IgD-negative memory B cell (primary cell): ENCODE data around the gene FAP. TPM values are rescaled to one million over a fixed set of nuclear protein-coding genes. Genes with fewer than 3 reads are reported as not detected.

Experiments used
- H3K27ac Mint-ChIP-seq, 3 donors: one replicate each; pipeline ENCODE4 v1.8.0; 2020 to 2022; ENCODE audit warnings: mild to moderate bottlenecking in 3 of 3, mixed read lengths in 3 of 3, moderate library complexity in 1 of 3
- H3K27me3 Mint-ChIP-seq: one replicate; pipeline ENCODE4 v1.8.0; 2021; ENCODE audit warnings: mixed read lengths
- H3K36me3 Mint-ChIP-seq: one replicate; pipeline ENCODE4 v1.8.0; 2020; ENCODE audit warnings: mild to moderate bottlenecking, mixed read lengths
- H3K4me1 Mint-ChIP-seq, 3 donors: one replicate each; pipeline ENCODE4 v1.8.0; 2020 to 2022; ENCODE audit warnings: mixed read lengths in 3 of 3, mild to moderate bottlenecking in 1 of 3
- H3K4me3 Mint-ChIP-seq, 4 donors: one replicate each; pipeline ENCODE4 v1.8.0; 2020 to 2022; ENCODE audit warnings: mild to moderate bottlenecking in 4 of 4, mixed read lengths in 4 of 4, moderate library complexity in 3 of 4
- H3K9me3 Mint-ChIP-seq, 3 donors: one replicate each; pipeline ENCODE4 v1.8.0; 2020 to 2021; ENCODE audit warnings: mixed read lengths in 3 of 3, mild to moderate bottlenecking in 1 of 3
- polyA plus RNA-seq: library from polyadenylated mRNA; unstranded; fragments of 300-500 nt; fragmentation: Illumina TruSeq; gene quantifications from one replicate; pipeline ENCODE4 v1.2.3, GENCODE V29; 2021

Gene FAP
- polyA plus RNA-seq, 1 donor from 2014 or later = not detected

DNA sequence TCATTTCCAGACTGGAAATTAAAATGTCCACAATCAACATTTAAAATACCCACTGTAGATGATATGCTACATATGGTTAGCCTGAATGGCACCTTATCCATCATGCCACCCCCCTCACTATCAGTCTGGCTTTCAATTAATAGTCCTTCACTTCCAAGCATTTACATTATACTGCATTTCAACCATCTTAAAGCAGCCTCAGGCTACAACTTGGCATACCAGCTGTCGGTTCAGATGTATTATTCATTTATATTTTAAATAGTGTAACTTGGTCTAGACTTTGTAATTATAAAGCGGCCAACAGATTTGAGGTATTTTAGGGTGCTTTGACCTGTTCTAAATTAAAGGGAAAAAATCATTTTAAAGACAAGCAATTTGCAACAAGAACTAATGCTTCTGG, 93.8 kb downstream of the FAP start:
- Mint-ChIP-seq H3K36me3 (no peaks in the 10 kb centered on the region), H3K9me3 (no peaks in the 10 kb centered on the region), H3K4me3 (no peak overlapping the region), H3K27me3 (peaks cover 8% of the 10 kb centered on the region), H3K27ac (no peak overlapping the region), H3K4me1 (peaks cover 0 to 1% (median 0%) of the 10 kb centered on the region in 3 donors)

DNA sequence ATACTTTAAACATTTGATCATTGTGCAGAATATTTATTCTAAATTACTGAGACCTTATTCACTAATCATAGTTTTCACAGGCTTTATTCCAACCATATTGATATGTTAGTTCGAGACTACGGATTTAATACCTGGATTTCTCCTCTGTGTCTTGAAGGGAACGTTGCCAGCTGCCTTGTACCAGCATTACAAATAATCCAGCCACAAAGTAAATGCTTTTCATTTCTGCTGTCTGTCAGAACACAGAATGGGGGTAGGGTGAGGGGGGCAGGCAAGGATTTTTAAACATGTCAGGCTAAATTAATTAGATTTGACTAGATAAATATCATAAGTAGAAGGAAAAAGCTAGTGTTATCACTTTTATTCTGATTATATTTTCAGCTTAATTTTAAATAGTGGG, 94.3 kb downstream of the FAP start:
- Mint-ChIP-seq H3K27me3 (peaks cover 10% of the 10 kb centered on the region), H3K27ac (no peak overlapping the region), H3K4me1 (peaks cover 0 to 1% (median 0%) of the 10 kb centered on the region in 3 donors), H3K36me3 (no peaks in the 10 kb centered on the region), H3K9me3 (no peaks in the 10 kb centered on the region), H3K4me3 (no peak overlapping the region)

DNA sequence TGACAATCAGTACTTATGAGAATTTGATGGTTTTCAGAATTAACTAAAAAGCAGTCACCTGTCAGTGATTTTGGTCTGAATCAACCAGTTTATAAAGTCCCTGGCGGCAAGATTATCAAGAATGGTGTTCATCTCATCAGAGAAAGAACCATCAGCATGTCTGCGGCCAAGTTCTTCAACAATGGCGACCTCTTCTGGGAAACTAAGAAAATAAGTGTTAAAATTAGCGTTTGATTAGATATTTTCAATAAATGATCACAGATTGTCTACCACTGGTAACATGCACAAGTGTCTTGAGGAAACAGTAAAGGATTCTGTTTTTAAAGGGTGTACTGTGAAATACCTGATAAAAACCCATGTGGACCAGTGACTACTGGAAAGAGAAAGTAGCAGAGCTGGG, 99.3 kb downstream of the FAP start:
- Mint-ChIP-seq H3K27ac (no peak overlapping the region), H3K4me3 (no peak overlapping the region), H3K4me1 (no peaks in the 10 kb centered on the region), H3K9me3 (peaks cover 0 to 1% (median 0%) of the 10 kb centered on the region in 3 donors), H3K27me3 (peaks cover 10% of the 10 kb centered on the region), H3K36me3 (no peaks in the 10 kb centered on the region)

DNA sequence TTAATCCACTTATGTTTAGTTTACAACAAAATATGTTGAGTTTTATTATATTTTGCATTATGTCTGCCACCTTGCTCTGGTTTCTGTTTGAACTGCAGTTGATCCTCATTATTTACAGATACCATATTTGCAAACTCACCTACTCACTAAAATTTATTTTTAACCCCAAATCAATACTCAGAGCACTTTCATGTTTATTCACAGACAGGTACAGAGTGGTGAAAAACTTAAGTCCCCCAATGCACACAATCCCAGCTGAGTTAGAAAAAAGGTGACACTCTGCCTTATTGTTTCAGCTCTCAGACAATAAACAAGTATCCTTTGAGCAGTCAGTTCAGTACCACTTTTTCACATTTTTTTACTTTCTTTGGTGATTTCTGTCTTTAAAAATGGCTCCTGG, 104.9 kb downstream of the FAP start:
- H3K27me3 Mint-ChIP-seq = peaks cover 5% of the 10 kb centered on the region
- H3K9me3 Mint-ChIP-seq = peaks cover 0 to 1% (median 0%) of the 10 kb centered on the region in 3 donors
- H3K4me3 Mint-ChIP-seq = no peak overlapping the region
- H3K27ac Mint-ChIP-seq = peak overlapping the region in 1 of 3 donors; percentile 86
- H3K36me3 Mint-ChIP-seq = no peaks in the 10 kb centered on the region
- no peaks in the 10 kb centered on the region for H3K4me1 Mint-ChIP-seq

DNA sequence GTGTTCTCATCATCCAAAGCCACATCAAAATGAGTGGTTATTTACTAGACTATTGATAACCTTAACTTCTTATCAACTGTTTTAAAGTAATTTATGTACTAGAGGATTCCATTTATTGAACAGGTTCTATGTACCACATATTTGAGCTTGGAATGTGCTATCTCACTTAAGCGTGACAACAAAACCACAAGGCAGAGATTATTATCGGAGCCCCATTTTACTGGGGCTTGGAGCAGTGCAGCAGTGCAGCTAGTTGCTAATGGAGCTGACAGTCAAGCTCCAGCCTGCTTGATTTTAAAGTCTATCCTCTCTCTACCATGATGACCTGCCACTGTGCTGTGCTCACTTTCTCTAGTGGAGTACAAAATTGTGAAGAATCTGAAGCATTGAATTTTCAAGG, 115.8 kb downstream of the FAP start:
- H3K36me3 Mint-ChIP-seq = no peaks in the 10 kb centered on the region

DNA sequence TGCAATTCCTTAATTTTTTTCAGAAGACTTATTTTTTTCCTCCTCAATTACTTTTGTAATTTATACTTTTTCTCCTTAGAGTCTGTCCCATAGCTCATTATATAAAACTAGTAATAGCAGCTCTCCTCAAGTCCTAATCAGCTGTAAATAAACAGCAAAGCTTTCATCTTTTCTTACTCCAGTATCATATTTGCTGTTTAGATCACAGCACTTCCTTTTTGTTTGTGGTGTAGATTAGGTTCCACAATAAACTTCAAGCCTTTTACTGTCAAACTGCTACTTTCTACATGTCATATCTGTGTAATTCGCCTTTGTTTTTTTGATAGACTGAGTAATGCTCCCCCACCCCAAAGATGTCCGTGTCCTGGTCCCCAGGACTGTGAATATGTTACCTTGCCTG, 116.7 kb downstream of the FAP start:
- H3K27ac Mint-ChIP-seq = peak overlapping the region in 2 of 3 donors; percentile 5 to 24
- no peak overlapping the region for H3K4me3 Mint-ChIP-seq
- H3K4me1 Mint-ChIP-seq = peaks cover 10 to 12% (median 12%) of the 10 kb centered on the region in 3 donors
- no peaks in the 10 kb centered on the region for H3K9me3 Mint-ChIP-seq
- H3K27me3 Mint-ChIP-seq = no peaks in the 10 kb centered on the region
- H3K36me3 Mint-ChIP-seq = no peaks in the 10 kb centered on the region

More for the DNA sequence above, 115.8 kb downstream of the FAP start:
- H3K27me3 Mint-ChIP-seq = no peaks in the 10 kb centered on the region
- H3K27ac Mint-ChIP-seq = no peak overlapping the region
- H3K9me3 Mint-ChIP-seq = no peaks in the 10 kb centered on the region
- peaks cover 10 to 12% (median 12%) of the 10 kb centered on the region in 3 donors for H3K4me1 Mint-ChIP-seq
- no peak overlapping the region for H3K4me3 Mint-ChIP-seq

DNA sequence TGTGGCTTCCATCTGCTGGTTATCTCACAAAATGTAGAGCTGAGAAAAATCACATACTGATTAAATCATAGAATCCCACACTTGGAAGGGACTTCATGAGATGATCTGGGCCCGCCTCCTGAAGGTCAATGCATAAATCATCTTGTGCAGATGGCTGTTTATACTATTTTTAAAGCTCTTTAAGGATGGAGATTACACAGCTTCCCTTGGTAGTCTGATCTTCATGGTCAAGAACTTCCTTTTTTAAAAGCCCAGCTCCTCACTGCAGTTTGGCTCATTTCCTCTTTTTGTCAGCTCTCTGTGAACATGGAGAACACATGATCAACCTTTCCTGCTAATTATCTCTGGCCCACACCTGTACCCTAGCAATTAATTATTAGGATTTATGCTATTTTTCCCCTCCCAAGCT, 117.1 kb downstream of the FAP start:
- H3K36me3 Mint-ChIP-seq = no peaks in the 10 kb centered on the region
- H3K4me1 Mint-ChIP-seq = peaks cover 10 to 12% (median 12%) of the 10 kb centered on the region in 3 donors
- H3K27me3 Mint-ChIP-seq = no peaks in the 10 kb centered on the region
- no peak overlapping the region for H3K4me3 Mint-ChIP-seq
- H3K9me3 Mint-ChIP-seq = no peaks in the 10 kb centered on the region
- peak overlapping the region in 2 of 3 donors; percentile 5 to 24 for H3K27ac Mint-ChIP-seq

DNA sequence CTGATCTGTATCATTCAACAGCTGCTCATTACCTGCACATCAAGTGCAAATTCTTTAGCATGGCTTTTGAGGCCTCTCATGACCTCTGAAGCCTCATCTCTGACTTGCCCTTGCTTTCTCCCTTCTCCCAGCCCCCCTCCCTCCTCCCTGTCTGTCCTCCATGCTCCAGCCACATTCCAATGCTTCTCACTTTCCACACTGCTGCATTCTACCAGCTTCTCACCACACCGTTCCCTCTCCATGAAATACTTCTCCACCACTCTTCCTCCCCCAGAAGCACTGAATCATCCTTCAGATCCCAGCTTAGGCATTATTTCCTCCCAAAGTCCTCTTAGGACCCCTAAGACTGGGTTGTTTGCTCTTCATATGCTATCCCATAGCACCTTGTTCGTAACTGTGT, 118.1 kb downstream of the FAP start:
- Mint-ChIP-seq H3K4me1 (peaks cover 10 to 12% (median 12%) of the 10 kb centered on the region in 3 donors), H3K9me3 (no peaks in the 10 kb centered on the region), H3K27me3 (no peaks in the 10 kb centered on the region), H3K36me3 (no peaks in the 10 kb centered on the region), H3K4me3 (no peak overlapping the region), H3K27ac (no peak overlapping the region)

DNA sequence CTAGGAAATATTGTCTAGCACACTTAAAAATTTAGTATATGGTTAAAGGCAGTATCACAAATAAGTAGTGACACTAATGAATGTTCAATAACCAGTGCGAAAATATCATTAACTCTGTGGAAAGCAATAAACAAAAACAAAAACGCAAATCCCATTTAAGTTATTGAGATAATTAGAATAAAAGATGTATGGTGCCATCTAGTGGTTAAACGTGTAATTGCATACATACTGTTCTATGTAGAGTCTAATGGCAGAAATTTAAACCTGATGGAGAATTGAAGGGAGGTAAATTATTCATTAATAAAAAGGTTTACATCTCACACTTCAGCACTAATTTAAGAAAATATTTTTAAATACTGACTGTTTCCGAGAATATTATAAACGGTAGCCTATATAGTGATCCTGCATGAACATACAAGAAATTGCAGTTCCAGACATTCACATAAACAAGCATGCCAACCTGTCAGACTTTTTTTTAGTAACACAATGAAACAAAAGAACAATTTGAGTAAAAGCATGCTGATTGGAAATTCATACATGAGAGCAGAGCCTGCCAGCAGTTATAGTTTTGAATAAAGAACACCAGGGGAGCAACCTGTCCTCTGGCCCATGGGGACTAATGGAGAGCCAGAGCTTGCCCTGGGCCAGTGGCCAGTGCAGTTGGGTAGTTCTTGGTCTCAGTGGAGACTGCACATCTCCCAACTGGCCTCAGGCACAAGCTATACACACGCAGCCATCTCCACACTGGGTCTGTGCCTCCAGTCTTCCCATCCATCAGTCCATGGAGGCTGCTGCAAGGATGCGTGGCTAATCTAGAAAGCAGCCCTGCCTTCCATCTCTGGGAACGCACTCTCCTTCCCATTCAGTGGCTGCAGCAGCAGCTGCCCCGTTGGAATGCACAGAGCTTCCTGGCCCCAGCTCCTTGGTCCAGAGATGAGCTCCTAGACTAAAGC, 119.2 kb downstream of the FAP start:
- H3K27me3 Mint-ChIP-seq = no peaks in the 10 kb centered on the region
- H3K4me3 Mint-ChIP-seq = no peak overlapping the region
- no peaks in the 10 kb centered on the region for H3K9me3 Mint-ChIP-seq
- H3K27ac Mint-ChIP-seq = no peak overlapping the region
- peaks cover 10 to 12% (median 12%) of the 10 kb centered on the region in 3 donors for H3K4me1 Mint-ChIP-seq
- no peaks in the 10 kb centered on the region for H3K36me3 Mint-ChIP-seq

Other genes with a start within 250 kb of the FAP start
- 1.3 TPM for gene DPP4, start 169.2 kb downstream of the FAP start, polyA plus RNA-seq
- gene GCG, start 91.2 kb downstream of the FAP start, polyA plus RNA-seq = not detected
- gene IFIH1, start 75.2 kb upstream of the FAP start, polyA plus RNA-seq = 31.1 TPM
- 52.4 TPM for gene GCA, start 100.7 kb upstream of the FAP start, polyA plus RNA-seq